IPS-NIHi7 (cell line): Measurements from ENCODE around the gene PCBD1.
"Not testable (repeated sequence)": the region's sequence is repeated elsewhere in the genome, so short reads cannot be mapped to it uniquely, and the experiment has no call there.

Experiments
- DNase-seq: peaks from one replicate; pipeline ENCODE4 v3.0.0; 2012; ENCODE audit warnings: mixed read lengths; ENCODE audit errors: extremely low spot score

PCBD1 gene

GRCh38 chr10:70863470-70864160 is 24.8 kb downstream of the PCBD1 start:
- DNase-seq = no peak

GRCh38 chr10:70861495-70862197 is 26.7 kb downstream of the PCBD1 start:
- not testable (repeated sequence) for DNase-seq

- DNase-seq = no peak
These were observed 29.6 kb downstream of the PCBD1 start for GRCh38 chr10:70858759-70859158.

GRCh38 chr10:70856454-70856853 is 31.9 kb downstream of the PCBD1 start:
- DNase-seq = no peak

DNA sequence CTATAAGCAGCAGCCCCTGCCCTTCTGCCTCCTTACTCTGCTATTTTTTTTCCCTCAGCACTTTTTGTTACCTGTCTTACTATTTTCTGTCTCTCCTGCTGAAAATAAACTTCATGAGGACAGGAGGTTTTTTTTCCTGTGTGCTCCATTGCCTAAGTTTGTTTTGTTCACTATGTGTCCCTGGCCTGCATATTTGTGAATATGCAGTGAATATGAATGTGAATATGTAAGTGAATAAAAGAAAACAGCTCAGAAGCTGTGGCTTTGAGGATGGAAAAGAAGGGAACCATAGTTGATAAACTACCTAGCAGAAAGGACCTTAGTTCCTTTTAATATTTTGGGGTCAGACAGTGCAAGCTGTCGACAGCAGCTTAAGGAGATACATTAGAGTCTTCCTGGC is 34.9 kb downstream of the PCBD1 start:
- DNase-seq = no peak

GRCh38 chr10:70853038-70853437 is 35.3 kb downstream of the PCBD1 start:
- no peak for DNase-seq

- no peak for DNase-seq
These were observed 36.5 kb downstream of the PCBD1 start for GRCh38 chr10:70851597-70852475.

DNA sequence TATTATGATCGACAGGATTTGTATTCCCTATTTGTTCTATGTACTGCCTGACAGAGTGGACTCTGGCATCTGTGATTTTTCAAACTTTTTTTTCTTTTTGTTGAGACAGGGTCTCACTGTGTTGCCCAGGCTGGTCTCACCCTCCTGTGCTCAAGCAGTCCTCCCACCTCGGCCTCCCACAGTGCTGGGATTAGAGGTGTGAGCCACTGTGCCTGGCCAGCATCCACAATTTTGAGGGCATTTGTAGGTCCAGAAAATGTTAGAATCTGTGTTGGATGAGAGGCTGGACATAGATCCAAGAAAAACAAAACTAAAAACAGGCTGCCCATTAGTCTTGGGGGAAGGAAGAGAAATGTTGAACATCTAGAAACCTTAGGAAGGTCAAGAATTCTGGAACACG is 38.3 kb downstream of the PCBD1 start:
- DNase-seq = no peak

DNA sequence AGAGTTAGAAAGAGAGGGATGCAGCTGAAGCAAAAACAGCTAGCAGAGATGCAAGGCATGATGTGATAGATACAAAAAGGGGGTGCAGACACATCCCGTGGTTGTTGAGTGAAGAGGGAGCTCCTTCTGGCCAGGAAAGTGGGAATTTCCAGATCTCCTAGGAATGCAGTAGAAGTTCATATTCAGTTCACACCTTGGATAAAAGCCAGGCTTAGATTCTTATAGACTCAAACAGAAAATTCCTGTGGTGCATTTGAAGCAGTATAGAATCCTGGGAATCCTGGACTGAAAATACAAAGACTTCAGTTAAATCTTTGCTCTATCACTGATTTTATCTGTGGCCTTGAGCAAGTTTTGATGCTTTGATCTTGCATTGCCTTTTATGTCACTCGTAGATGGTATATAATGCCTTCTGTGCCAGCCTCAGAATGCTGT is 38.8 kb downstream of the PCBD1 start:
- no peak for DNase-seq

GRCh38 chr10:70847659-70848360 is 40.6 kb downstream of the PCBD1 start:
- no peak for DNase-seq

GRCh38 chr10:70846795-70847194 is 41.6 kb downstream of the PCBD1 start:
- no peak for DNase-seq

GRCh38 chr10:70845816-70846215 is 42.5 kb downstream of the PCBD1 start:
- no peak for DNase-seq

GRCh38 chr10:70845256-70845655 is 43.1 kb downstream of the PCBD1 start:
- DNase-seq = no peak

DNA sequence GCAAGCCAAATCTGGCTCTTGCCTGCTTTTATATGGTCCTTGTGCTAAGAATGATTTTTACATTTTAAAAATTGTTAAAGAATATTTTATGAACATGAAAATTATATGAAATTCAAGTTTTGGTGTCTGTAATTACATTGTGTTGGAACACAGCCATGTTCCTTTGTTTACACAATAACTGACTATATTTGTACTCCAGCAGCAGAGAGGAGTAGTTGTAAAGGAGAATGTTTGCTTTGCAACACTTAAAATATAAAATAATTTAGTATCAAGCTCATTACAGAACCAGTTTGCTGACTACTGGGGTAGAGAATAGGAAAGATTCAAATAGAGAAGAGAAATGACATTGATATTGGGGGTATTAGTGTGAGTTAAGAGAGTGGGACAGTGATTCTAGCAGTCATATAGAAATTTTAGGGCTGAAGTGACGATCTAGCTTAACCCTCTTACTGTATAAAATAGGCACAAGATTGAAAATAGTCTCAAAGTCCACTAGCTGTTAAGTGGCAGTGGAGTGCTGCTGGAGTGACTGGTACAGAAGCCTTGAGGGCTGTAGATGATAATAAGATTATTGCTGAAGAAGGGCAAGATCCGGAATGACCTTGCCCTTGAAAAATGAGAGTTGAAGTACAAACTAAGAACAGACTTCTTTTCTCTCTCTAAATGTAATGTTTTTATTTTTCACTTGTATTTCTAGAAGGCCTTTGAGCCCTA is 44.4 kb downstream of the PCBD1 start:
- no peak for DNase-seq

DNA sequence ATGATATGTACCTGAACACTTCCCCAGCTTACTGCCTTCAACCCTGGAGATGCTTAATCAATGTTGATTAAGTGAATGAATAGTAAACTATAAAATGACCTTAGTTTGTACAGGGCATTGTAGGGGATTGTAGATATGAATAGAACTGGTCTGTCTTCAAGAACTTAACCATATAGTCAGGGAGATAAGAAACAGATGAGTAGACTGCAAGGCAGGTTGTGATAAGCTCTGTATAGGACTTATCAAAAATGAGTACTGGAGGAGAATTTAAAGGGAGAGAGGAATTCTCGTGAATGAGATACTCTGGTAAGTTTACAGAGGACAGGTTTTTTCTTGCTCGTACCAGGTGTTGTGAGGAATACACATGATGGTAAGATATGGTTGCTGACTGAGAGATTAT is 45.0 kb downstream of the PCBD1 start:
- no peak for DNase-seq

DNA sequence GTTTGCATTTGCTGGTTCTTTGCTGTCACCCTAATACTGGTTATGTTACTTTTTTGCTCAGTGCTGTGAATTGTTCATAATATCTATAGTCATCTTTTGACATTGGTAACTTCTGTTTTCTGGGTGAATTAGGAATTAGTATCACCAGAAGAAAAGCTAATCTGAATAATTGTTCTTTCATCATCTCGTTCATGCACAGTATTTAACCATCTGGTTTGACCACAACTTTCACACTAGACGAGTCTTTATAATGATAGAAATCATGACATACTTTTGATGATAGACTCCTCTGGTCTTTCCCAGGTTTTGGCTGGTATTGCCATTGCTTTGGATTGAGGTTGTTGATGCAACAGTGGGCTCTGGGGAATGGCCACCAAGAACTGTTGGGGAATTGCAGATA is 47.5 kb downstream of the PCBD1 start:
- DNase-seq = no peak

DNA sequence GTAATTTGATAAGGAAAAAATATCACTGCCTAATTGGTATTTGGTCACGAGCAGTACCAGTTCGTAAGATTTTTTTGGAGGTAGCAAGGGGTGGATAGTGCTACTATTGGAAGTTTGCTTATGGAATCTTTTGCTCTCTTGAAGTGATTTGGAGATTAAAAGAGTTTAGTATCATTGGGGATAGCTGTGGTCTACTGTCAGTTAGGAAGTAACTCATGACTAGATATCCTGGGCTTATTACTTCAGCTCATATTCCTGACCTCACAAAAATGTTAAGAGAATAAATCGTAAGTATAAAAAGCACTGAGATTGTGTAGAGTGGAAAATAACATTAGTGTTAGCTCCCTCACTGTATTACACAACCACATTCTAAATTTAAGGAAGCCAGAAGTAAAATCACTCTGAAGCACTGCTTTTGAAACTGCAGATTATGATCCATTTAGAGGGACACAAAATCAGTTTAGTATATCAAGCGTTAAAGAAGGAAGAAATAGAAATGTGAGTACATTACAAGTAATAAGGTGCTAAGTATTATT is 50.0 kb downstream of the PCBD1 start:
- DNase-seq = no peak

GRCh38 chr10:70837660-70838059 is 50.7 kb downstream of the PCBD1 start:
- DNase-seq = no peak

DNA sequence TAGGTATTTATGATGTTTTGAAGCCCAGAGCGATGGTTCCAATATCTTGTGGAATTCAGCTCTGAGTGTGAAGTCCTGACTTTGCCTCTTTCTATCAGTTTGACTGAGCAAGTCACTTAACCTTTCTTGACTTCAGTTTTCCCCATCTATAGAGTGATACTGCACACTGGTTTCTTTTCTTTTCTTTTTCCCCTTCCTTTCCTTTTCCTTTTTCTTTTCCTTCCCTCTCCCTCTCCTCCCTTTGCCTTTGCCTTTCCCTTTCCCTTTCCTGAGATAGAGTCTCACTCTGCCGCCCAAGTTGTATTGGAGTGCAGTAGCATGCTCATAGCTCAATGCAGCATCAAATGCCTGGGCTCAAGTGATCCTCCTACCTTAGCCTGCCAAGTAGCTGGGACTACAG is 52.0 kb downstream of the PCBD1 start:
- DNase-seq = no peak

DNA sequence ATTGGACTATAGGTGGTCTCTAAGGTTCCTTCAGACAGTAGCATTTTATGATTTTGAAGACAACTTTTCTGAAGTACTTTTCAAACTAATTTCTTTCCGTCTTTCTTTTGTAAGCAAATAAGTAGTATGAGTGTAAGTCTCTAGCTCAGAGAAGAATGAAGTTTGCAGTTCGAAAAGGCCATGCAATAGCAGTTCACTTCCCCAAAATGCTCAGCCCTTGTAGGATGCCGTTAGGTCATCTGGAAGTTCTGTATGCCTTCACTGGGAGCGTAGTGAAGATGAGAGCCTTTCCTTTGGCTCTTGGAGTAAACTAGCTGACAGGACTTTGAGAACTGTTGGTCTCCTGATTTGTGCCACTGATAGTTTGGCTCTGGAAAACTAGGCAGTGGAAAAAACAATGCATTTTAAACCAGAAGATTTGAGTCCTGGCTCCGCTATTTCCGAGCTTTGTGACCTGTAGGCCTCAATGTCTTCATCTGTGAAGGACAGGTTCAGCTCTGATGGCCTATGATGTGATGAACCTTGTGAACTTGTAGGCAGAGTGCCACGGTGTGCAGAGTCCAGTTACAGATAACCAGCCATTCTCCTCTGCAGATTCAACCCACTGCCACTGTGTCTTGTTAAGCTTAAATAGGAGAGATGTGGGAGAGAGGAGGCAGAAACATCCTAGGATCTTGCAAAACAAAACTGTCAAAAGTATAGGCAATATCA is 53.8 kb downstream of the PCBD1 start:
- DNase-seq = no peak
